Gastroesophageal sphincter (tissue), 4 donors: Measurements from ENCODE around the gene GUCY1A2. TPM values are rescaled to one million over a fixed set of nuclear protein-coding genes. Genes with fewer than 3 reads are reported as not detected.

Experiments
- ATAC-seq: fragments of 150-250 bp; one replicate; pipeline ENCODE4 v1.9.1; 2016; ENCODE audit warnings: mild to moderate bottlenecking, moderate library complexity
- H3K27ac ChIP-seq, 4 donors: fragments of 200-600 bp; sonication (generic) in 3 of 4; 1 replicate in 3 of 4; 2 replicates in 1 of 4; pipeline ENCODE4 v1.5.1; 2016 to 2019
- H3K27me3 ChIP-seq: fragments of 200-600 bp; sonication (generic); one replicate; pipeline ENCODE4 v1.5.1; 2019
- H3K36me3 ChIP-seq, 2 donors: fragments of 200-600 bp; sonication (generic); one replicate each; pipeline ENCODE4 v1.5.1; 2019; ENCODE audit warnings: control low read depth in 1 of 2
- H3K4me1 ChIP-seq, 3 donors: fragments of 200-600 bp; sonication (generic); 1 replicate in 2 of 3; 2 replicates in 1 of 3; pipeline ENCODE4 v1.5.1; 2016 to 2019; ENCODE audit warnings: control low read depth in 2 of 3
- H3K4me3 ChIP-seq, 2 donors: fragments of 200-600 bp; sonication (generic); one replicate each; pipeline ENCODE4 v1.5.1; 2019; ENCODE audit warnings: mild to moderate bottlenecking in 1 of 2, moderate library complexity in 1 of 2
- H3K9me3 ChIP-seq, 3 donors: fragments of 200-600 bp; sonication (generic); one replicate each; pipeline ENCODE4 v1.5.1; 2017 to 2019; ENCODE audit warnings: control low read depth in 2 of 3
- CTCF ChIP-seq, 4 experiments: fragments of 200-600 bp in 2 of 4; fragments of 450-650 bp in 2 of 4; sonication (generic) in 1 of 4; IDR thresholded peaks; one replicate each; pipeline ENCODE4 v1.5.1; 2017 to 2019; ENCODE audit warnings: antibody characterized with exemption in 4 of 4, mild to moderate bottlenecking in 2 of 4, moderate library complexity in 2 of 4
- EP300 ChIP-seq: sonication (generic); formaldehyde crosslinking; IDR thresholded peaks from one replicate; pipeline ENCODE4 v1.6.1; 2017; ENCODE audit warnings: antibody characterized with exemption, mild to moderate bottlenecking
- POLR2A ChIP-seq, 2 donors: fragments of 450-650 bp; IDR thresholded peaks; one replicate each; pipeline ENCODE4 v1.6.1; 2017; ENCODE audit warnings: antibody characterized with exemption in 2 of 2, mild to moderate bottlenecking in 2 of 2, moderate library complexity in 1 of 2
- POLR2AphosphoS5 ChIP-seq: sonication (generic); formaldehyde crosslinking; IDR thresholded peaks from one replicate; pipeline ENCODE4 v1.6.1; 2017; ENCODE audit warnings: antibody characterized with exemption
- WGBS, 2 donors: methylation state at CpG; one replicate each; pipeline ENCODE4 v1.1.5; 2018; ENCODE audit warnings: low coverage in 1 of 2; 5-methylcytosine and 5-hydroxymethylcytosine counted together
- total RNA-seq, 4 donors: library from RNA; depleted of rRNA; stranded (reverse); fragments of >200 nt; gene quantifications; one replicate each; pipeline ENCODE4 v1.1.0, GENCODE V29; 2016

The GUCY1A2 gene
- total RNA-seq, 4 donors from 2014 or later = 1.5 to 10.3 (median 3.7) TPM

GRCh38 chr11:106821826-106822225 lies 196.4 kb downstream of the GUCY1A2 start:
- Histone ChIP-seq H3K9me3 (no peaks in the 10 kb centered on the region), H3K4me1 (no peaks in the 10 kb centered on the region), H3K36me3 (no peaks in the 10 kb centered on the region), H3K27me3 (no peaks in the 10 kb centered on the region), H3K4me3 (no peak overlapping the region), H3K27ac (no peak overlapping the region)
- TF ChIP-seq EP300 (no peak), POLR2A (IDR thresholded peaks at IDR 0.05) (no peak), CTCF (IDR thresholded peaks at IDR 0.05) (no peak), POLR2AphosphoS5 (no peak)
- 25 to 39% methylated on average over 2 of the region's 2 CpGs for WGBS, 2 donors
- no peak for ATAC-seq

- WGBS, 2 donors = 23 to 38% methylated on average over 1 of the region's 1 CpG
- H3K36me3 ChIP-seq = no peaks in the 10 kb centered on the region
- no peak overlapping the region for H3K4me3 ChIP-seq
- TF ChIP-seq POLR2AphosphoS5 = no peak
- TF ChIP-seq POLR2A (IDR thresholded peaks at IDR 0.05) = no peak
- no peaks in the 10 kb centered on the region for H3K27me3 ChIP-seq
- no peaks in the 10 kb centered on the region for H3K9me3 ChIP-seq
- H3K4me1 ChIP-seq = no peaks in the 10 kb centered on the region
- H3K27ac ChIP-seq = no peak overlapping the region
- ATAC-seq = no peak
Observed at GRCh38 chr11:106821291-106821690, 197.0 kb downstream of the GUCY1A2 start.

- H3K4me1 ChIP-seq = no peaks in the 10 kb centered on the region
- TF ChIP-seq POLR2AphosphoS5 (no peak), POLR2A (IDR thresholded peaks at IDR 0.05) (no peak), CTCF (IDR thresholded peaks at IDR 0.05) (no peak), EP300 (no peak)
- H3K4me3 ChIP-seq = no peak overlapping the region
- no peaks in the 10 kb centered on the region for H3K36me3 ChIP-seq
- H3K27ac ChIP-seq = no peak overlapping the region
- no peaks in the 10 kb centered on the region for H3K27me3 ChIP-seq
- 58% methylated on average over 5 of the region's 5 CpGs; no CpG with 5 or more reads in 1 of the 2 donors for WGBS, 2 donors
- no peaks in the 10 kb centered on the region for H3K9me3 ChIP-seq
- no peak for ATAC-seq
Observed at GRCh38 chr11:106818443-106818842, 199.8 kb downstream of the GUCY1A2 start.

GRCh38 chr11:106815209-106815608 lies 203.1 kb downstream of the GUCY1A2 start:
- Histone ChIP-seq H3K4me1 (no peaks in the 10 kb centered on the region), H3K9me3 (no peaks in the 10 kb centered on the region), H3K27me3 (no peaks in the 10 kb centered on the region), H3K27ac (no peak overlapping the region), H3K36me3 (no peaks in the 10 kb centered on the region), H3K4me3 (no peak overlapping the region)
- ATAC-seq = no peak
- TF ChIP-seq EP300 = no peak
- no peak for TF ChIP-seq POLR2A (IDR thresholded peaks at IDR 0.05)
- TF ChIP-seq POLR2AphosphoS5 = no peak
- no peak for TF ChIP-seq CTCF (IDR thresholded peaks at IDR 0.05)

GRCh38 chr11:106813806-106814205 lies 204.5 kb downstream of the GUCY1A2 start:
- Histone ChIP-seq H3K27me3 (no peaks in the 10 kb centered on the region), H3K9me3 (no peaks in the 10 kb centered on the region), H3K4me1 (no peaks in the 10 kb centered on the region), H3K27ac (no peak overlapping the region), H3K36me3 (no peaks in the 10 kb centered on the region), H3K4me3 (no peak overlapping the region)
- ATAC-seq = no peak
- 72 to 83% methylated on average over 1 of the region's 1 CpG for WGBS, 2 donors
- TF ChIP-seq POLR2AphosphoS5 (no peak), EP300 (no peak), CTCF (IDR thresholded peaks at IDR 0.05) (no peak), POLR2A (IDR thresholded peaks at IDR 0.05) (no peak)

- ATAC-seq = no peak
- H3K4me3 ChIP-seq = no peak overlapping the region
- no peak overlapping the region for H3K27ac ChIP-seq
- no peaks in the 10 kb centered on the region for H3K4me1 ChIP-seq
- no peak for TF ChIP-seq EP300
- TF ChIP-seq POLR2AphosphoS5 = no peak
- no peak for TF ChIP-seq CTCF (IDR thresholded peaks at IDR 0.05)
- TF ChIP-seq POLR2A (IDR thresholded peaks at IDR 0.05) = no peak
- no peaks in the 10 kb centered on the region for H3K27me3 ChIP-seq
- H3K9me3 ChIP-seq = peaks cover 0 to 7% (median 0%) of the 10 kb centered on the region in 3 donors
- no peaks in the 10 kb centered on the region for H3K36me3 ChIP-seq
Observed at GRCh38 chr11:106794058-106794457, 224.2 kb downstream of the GUCY1A2 start.
